Heart left ventricle (tissue), 16 donors: ENCODE measurements around the gene COL10A1. TPM values are rescaled to one million over a fixed set of nuclear protein-coding genes. Genes with fewer than 3 reads are reported as not detected.

Experiments used
- ATAC-seq, 4 donors: fragments of 200-7000 bp; cut with Tn5 transposase; one replicate each; pipeline ENCODE4 v1.9.1; 2020 to 2022; ENCODE audit warnings: moderate library complexity in 4 of 4, mild to moderate bottlenecking in 3 of 4, moderate number of reproducible peaks in 1 of 4
- DNase-seq, 5 donors: peaks; one replicate each; pipeline ENCODE4 v3.0.0-alpha.2; 2020
- H3K27ac ChIP-seq, 12 donors: fragments of 200-600 bp; sonication (generic) in 4 of 12; one replicate each; pipeline versions ENCODE4 v1.5.0 to v1.8.0; 2016 to 2022; ENCODE audit warnings: mild to moderate bottlenecking in 2 of 12
- H3K27me3 ChIP-seq, 9 donors: fragments of 200-600 bp; sonication (generic) in 2 of 9; one replicate each; pipeline versions ENCODE4 v1.5.1 to v1.8.0; 2016 to 2022; ENCODE audit warnings: mild to moderate bottlenecking in 3 of 9
- H3K36me3 ChIP-seq, 9 donors: fragments of 200-600 bp; sonication (generic) in 2 of 9; one replicate each; pipeline versions ENCODE4 v1.5.0 to v1.8.0; 2018 to 2022; ENCODE audit warnings: mild to moderate bottlenecking in 2 of 9
- H3K4me1 ChIP-seq, 12 donors: fragments of 200-600 bp; sonication (generic) in 4 of 12; one replicate each; pipeline versions ENCODE4 v1.5.0 to v1.8.0; 2016 to 2022; ENCODE audit warnings: mild to moderate bottlenecking in 3 of 12
- H3K4me3 ChIP-seq, 12 donors: fragments of 200-600 bp; sonication (generic) in 4 of 12; one replicate each; pipeline versions ENCODE4 v1.5.0 to v1.8.0; 2017 to 2022; ENCODE audit warnings: mild to moderate bottlenecking in 9 of 12, moderate library complexity in 4 of 12
- H3K9me3 ChIP-seq, 12 donors: fragments of 200-600 bp; sonication (generic) in 4 of 12; one replicate each; pipeline versions ENCODE4 v1.5.0 to v1.8.0; 2016 to 2022; ENCODE audit warnings: mild to moderate bottlenecking in 1 of 12
- POLR2A ChIP-seq, 2 donors: fragments of 450-650 bp; IDR thresholded peaks; one replicate each; pipeline ENCODE4 v1.6.1; 2017; ENCODE audit warnings: antibody characterized with exemption in 2 of 2, mild to moderate bottlenecking in 2 of 2, moderate library complexity in 2 of 2
- WGBS, 4 donors: extraction: QIAGEN DNeasy Blood & Tissue Kit in 2 of 4; methylation state at CpG; one replicate each; pipeline versions ENCODE4 v1.1.5 to v1.1.7; 2013 to 2018; 5-methylcytosine and 5-hydroxymethylcytosine counted together
- intact Hi-C, 10 donors: fragments of 100-400 bp; cut with DNase I; formaldehyde crosslinking; loops; one replicate each; pipeline versions ENCODE4 v1.11.1 to v1.14.2; 2022
- long read RNA-seq, 3 donors: library from polyadenylated mRNA; unstranded; transcript quantifications; one replicate each; pipeline ENCODE4 v2.0.0, GENCODE V29; 2020 to 2021
- polyA plus RNA-seq, 2 donors: library from polyadenylated mRNA; stranded (reverse); fragments of 200-250 nt; gene quantifications; one replicate each; pipeline ENCODE4 v1.2.3, GENCODE V29; 2013
- total RNA-seq, 9 donors: library from RNA; depleted of rRNA in 2 of 9; stranded (reverse); fragments of >200 nt in 2 of 9; fragmentation: NEBNext Ultra II Directional in 3 of 9; extraction: Animal tissue kit (Norgen Biotek cat#: 25700) in 3 of 9; gene quantifications; one replicate each; pipeline versions ENCODE4 v1.1.0 to v1.2.4, GENCODE V29; 2016 to 2023
- TF ChIP-seq, protein P1 (sequence below), 12 donors: fragments of 200-600 bp; sonication (generic) in 4 of 12; IDR thresholded peaks; one replicate each; pipeline versions ENCODE4 v1.5.0 to v1.8.0; 2018 to 2022; ENCODE audit warnings: antibody characterized with exemption in 12 of 12, mild to moderate bottlenecking in 5 of 12
- donor health status: ischemic (EF 13 %, LVEDD 7.1; RV severe dilation, severe dysfunction).
- donor health status: healthy with polysubstance abuse.
- donor health status: DM: no; HTN: yes; CAD: no.
- donor health status: DM: no; HTN: no; CAD: no.
- donor health status: ischemic (EF 25% LVEDD 6.9; RV normal size, moderate dysfunction).
- donor health status: ischemic (EF 25% LVEDD 5.7; RV mildly dilated, moderate dysfunction).
- donor health status: healthy.
- donor health status: DM: yes; HTN: yes; CAD: no.
- donor health status: ischemic (EF 35%, LVEDD 5.7; RV mildly dilated, moderate dysfunction).
- donor health status: nonischemic (EF 11% LVEDD 7.7; RV severe dilation, severe dysfunction).
- donor health status: DM: yes; HTN: yes; CAD: no.
- donor health status: PGD.
- donor health status: ischemic (EF 29% LVEDD 5.4; RV normal size, mild dysfunction).
- donor health status: nonischemic (EF 23%, LVEDD 6.1; RV moderate dilation, normal function).

Gene COL10A1
- total RNA-seq, result 1 to 10 TPM in 1 of 9 donors, under 1 TPM in 3, not detected in 5; 0.14 to 1.4 (median 0.22) TPM
- polyA plus RNA-seq, result under 1 TPM; 0.04 to 0.11 TPM
- long read RNA-seq, donor 1, result 0 reads
- long read RNA-seq, donor 2, result 0 reads
- long read RNA-seq, donor 3, result 0 reads

DNA sequence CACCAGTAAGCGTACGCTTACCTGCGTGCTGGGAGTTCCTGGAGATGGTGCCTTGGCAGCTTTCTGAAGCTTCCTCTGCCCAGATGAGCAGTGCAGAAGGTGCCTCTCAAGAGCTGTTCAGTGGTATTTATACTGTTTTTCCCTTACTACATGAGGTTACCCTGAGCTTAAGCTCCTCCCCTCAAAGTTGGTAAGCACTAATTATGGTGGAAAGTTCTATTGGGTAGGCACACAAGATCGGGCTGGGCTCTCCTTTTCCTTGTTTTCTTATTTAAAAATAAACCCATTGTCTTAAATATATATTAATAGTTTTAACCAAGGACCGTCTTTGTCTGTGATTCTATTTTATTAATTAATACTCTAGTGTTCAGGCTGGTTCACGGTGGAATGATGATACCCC, at the start of gene COL10A1:
COL10A1 (minus strand) TSS at position 101 of the 400 bp plus-strand sequence. CDS start 640 bp downstream, outside the sequence.
- H3K4me3 ChIP-seq, result no peak within 1 kb of the TSS
- H3K9me3 ChIP-seq, result no peaks in the 10 kb centered on the region
- H3K27ac ChIP-seq, result no peak within 1 kb of the TSS
- peaks cover 0 to 10% (median 1%) of the 10 kb centered on the region in 9 donors for H3K36me3 ChIP-seq
- H3K4me1 ChIP-seq, result peaks cover 0 to 15% (median 2%) of the 10 kb centered on the region in 12 donors
- no peaks in the 10 kb centered on the region for H3K27me3 ChIP-seq
- DNase-seq (no peak), ATAC-seq (no peak)
- TF ChIP-seq, protein P1, sequence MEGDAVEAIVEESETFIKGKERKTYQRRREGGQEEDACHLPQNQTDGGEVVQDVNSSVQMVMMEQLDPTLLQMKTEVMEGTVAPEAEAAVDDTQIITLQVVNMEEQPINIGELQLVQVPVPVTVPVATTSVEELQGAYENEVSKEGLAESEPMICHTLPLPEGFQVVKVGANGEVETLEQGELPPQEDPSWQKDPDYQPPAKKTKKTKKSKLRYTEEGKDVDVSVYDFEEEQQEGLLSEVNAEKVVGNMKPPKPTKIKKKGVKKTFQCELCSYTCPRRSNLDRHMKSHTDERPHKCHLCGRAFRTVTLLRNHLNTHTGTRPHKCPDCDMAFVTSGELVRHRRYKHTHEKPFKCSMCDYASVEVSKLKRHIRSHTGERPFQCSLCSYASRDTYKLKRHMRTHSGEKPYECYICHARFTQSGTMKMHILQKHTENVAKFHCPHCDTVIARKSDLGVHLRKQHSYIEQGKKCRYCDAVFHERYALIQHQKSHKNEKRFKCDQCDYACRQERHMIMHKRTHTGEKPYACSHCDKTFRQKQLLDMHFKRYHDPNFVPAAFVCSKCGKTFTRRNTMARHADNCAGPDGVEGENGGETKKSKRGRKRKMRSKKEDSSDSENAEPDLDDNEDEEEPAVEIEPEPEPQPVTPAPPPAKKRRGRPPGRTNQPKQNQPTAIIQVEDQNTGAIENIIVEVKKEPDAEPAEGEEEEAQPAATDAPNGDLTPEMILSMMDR (IDR thresholded peaks at IDR 0.05), result no peak
- no peak for TF ChIP-seq POLR2A (IDR thresholded peaks at IDR 0.05)
- intact Hi-C loops, result no loop called here
- 85 to 90% (median 88%) methylated on average over 6 of the region's 6 CpGs for WGBS, 4 donors

DNA sequence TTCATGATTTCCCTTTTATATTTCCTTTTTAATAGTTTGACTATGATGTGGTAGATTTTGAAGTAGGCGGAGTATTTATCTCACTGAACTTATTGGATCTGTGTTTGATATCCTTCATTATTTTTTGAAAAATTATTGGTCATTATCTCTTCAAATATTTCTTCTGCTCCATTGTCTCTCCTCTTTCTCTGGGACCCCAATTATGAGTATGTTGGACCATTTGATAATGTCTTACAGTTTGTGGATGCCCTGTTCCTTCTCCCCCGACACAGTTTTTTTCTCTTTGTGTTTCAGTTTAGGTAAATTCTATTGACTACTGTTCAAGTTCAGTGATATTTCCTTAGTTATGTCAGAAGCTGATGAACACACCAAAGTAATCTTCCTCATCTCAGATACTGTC, 49.4 kb upstream of the COL10A1 start:
- ATAC-seq, result no peak
- intact Hi-C loops, result no loop called here
- H3K4me3 ChIP-seq, result no peak overlapping the region

DNA sequence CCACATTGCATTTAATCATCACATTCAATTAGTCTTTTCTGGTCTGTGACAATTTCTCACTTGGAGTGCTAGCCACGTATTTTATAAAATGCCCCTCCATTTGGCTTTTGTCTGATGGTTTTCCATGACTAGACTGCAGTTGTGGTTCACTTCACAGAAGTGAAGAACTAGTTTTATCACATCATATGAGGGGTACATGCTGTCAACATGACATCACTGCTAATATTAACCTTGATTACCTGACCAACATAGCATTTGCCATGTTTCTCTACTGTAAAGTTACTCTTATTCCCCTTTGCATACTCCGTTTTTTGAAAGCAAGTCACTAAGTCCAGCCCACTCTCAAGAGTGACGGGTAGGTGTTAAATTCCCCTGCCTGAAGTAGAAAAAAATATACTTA, 48.0 kb upstream of the COL10A1 start:
- peaks cover 0 to 19% (median 11%) of the 10 kb centered on the region in 12 donors for H3K9me3 ChIP-seq
- H3K27ac ChIP-seq, result no peak overlapping the region
- TF ChIP-seq POLR2A (IDR thresholded peaks at IDR 0.05), result no peak
- TF ChIP-seq, protein P1 (IDR thresholded peaks at IDR 0.05), result no peak
- no peaks in the 10 kb centered on the region for H3K27me3 ChIP-seq
- no peak overlapping the region for H3K4me3 ChIP-seq
- intact Hi-C loops, result no loop called here
- DNase-seq (no peak), ATAC-seq (peak in 2 of 4 donors; percentile 53 to 72)
- 49 to 56% (median 50%) methylated on average over 3 of the region's 3 CpGs for WGBS, 4 donors
- H3K36me3 ChIP-seq, result peaks cover 0 to 4% (median 0%) of the 10 kb centered on the region in 9 donors
- H3K4me1 ChIP-seq, result peaks cover 0 to 19% (median 0%) of the 10 kb centered on the region in 12 donors

More for the DNA sequence above, 49.4 kb upstream of the COL10A1 start:
- TF ChIP-seq, protein P1 (IDR thresholded peaks at IDR 0.05), result no peak
- no peak for TF ChIP-seq POLR2A (IDR thresholded peaks at IDR 0.05)
- WGBS, 4 donors, result 96 to 99% (median 97%) methylated on average over 2 of the region's 2 CpGs
- Histone ChIP-seq H3K9me3 (peaks cover 0 to 19% (median 11%) of the 10 kb centered on the region in 12 donors), H3K4me1 (peaks cover 0 to 19% (median 0%) of the 10 kb centered on the region in 12 donors), H3K36me3 (peaks cover 0 to 4% (median 0%) of the 10 kb centered on the region in 9 donors), H3K27me3 (no peaks in the 10 kb centered on the region), H3K27ac (no peak overlapping the region)
- no peak for DNase-seq

DNA sequence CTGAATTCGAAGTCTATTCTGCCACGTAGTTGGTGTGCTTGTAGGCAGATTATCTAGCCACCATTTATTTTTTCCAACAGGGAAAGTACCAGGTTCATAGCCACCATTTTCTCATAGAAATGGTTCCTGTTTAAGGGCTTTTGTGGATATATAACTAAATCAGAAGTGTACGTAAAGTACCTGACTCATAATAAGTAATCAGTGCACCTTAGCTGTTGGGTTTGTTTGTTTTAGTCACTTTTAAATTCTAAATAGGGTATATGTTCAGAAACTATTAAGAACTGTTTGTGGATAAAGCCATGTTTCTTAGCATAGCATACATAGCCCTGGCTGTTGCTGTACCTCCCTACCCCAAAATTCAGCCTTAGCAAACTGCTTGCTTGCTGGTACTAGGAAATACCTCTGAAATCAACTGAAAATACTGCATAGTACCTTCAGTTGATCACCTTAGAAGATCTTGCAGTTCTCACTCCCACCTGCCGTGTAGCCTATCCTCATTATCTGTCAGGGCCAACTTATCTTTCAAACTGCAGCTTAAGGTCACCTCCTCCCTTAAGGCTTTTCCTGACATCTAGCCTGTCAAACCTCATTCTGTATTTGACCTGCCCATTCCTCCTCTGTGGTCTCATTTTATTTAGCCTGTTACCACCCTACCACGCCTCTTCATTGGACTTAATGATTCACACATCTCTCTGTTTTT, 44.6 kb upstream of the COL10A1 start:
- WGBS, 4 donors, result 79 to 86% (median 83%) methylated on average over 5 of the region's 5 CpGs
- intact Hi-C loops, result no loop called here
- no peak for TF ChIP-seq POLR2A (IDR thresholded peaks at IDR 0.05)
- TF ChIP-seq, protein P1 (IDR thresholded peaks at IDR 0.05), result no peak

More for the DNA sequence above, 44.6 kb upstream of the COL10A1 start:
- peaks cover 0 to 24% (median 1%) of the 10 kb centered on the region in 12 donors for H3K4me1 ChIP-seq
- H3K36me3 ChIP-seq, result peaks cover 0 to 8% (median 0%) of the 10 kb centered on the region in 9 donors
- no peak overlapping the region for H3K4me3 ChIP-seq
- H3K27me3 ChIP-seq, result no peaks in the 10 kb centered on the region
- no peak for DNase-seq
- no peak overlapping the region for H3K27ac ChIP-seq
- ATAC-seq, result no peak
- H3K9me3 ChIP-seq, result peaks cover 0 to 29% (median 7%) of the 10 kb centered on the region in 12 donors
